SK-N-MC (cell line): Measurements from ENCODE around the gene DNAJC2.
"Not testable (repeated sequence)": the region's sequence is repeated elsewhere in the genome, so short reads cannot be mapped to it uniquely, and the experiment has no call there.

Experiments
- EZH2 ChIP-seq: fragments of 200-600 bp; sonication (generic); IDR thresholded peaks from one replicate; pipeline ENCODE4 v1.6.1; 2017; ENCODE audit warnings: antibody characterized with exemption
- FOXP2 ChIP-seq: optimal IDR thresholded peaks from 2 replicates; pipeline ENCODE3; 2011; ENCODE audit warnings: mild to moderate bottlenecking, moderate library complexity; ENCODE audit not compliant: insufficient read depth; ENCODE audit errors: extremely low read length, control extremely low read depth

GRCh38 chr7:103279963-103280802, 64.4 kb downstream of the DNAJC2 start:
- TF ChIP-seq EZH2, FOXP2: not testable (repeated sequence)
